Lower leg skin (tissue), 3 donors: ENCODE data around the gene SYNGR4.

Source experiments
- POLR2A ChIP-seq, 2 donors: fragments of 450-650 bp; IDR thresholded peaks; one replicate each; pipeline ENCODE4 v1.6.1; 2016 to 2017; ENCODE audit warnings: antibody characterized with exemption in 2 of 2, mild to moderate bottlenecking in 1 of 2, moderate library complexity in 1 of 2
- TF ChIP-seq, protein P1 (sequence below), 3 donors: fragments of 450-650 bp; IDR thresholded peaks; one replicate each; pipeline ENCODE4 v1.5.1; 2016; ENCODE audit warnings: antibody characterized with exemption in 3 of 3, mild to moderate bottlenecking in 3 of 3, moderate library complexity in 2 of 3

DNA sequence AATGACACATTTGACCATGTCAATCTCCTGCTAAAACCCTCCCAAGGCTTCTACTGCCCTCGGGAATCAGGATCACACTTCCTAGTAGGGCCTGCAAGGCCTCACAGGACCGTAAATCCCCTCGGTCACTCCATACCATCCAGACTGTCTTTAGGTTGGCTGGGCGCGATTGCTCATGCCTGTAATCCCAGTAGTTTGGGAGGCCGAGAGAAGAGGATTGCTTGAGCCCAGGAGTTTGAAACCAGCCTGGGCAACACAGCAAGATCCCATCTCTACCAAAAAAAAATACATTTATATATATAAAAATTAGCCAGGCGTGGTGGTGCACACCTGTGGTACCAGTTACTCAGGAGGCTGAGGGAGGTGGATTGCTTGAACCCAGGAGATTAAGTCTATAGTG is 15.4 kb upstream of the SYNGR4 start:
- TF ChIP-seq, protein P1, sequence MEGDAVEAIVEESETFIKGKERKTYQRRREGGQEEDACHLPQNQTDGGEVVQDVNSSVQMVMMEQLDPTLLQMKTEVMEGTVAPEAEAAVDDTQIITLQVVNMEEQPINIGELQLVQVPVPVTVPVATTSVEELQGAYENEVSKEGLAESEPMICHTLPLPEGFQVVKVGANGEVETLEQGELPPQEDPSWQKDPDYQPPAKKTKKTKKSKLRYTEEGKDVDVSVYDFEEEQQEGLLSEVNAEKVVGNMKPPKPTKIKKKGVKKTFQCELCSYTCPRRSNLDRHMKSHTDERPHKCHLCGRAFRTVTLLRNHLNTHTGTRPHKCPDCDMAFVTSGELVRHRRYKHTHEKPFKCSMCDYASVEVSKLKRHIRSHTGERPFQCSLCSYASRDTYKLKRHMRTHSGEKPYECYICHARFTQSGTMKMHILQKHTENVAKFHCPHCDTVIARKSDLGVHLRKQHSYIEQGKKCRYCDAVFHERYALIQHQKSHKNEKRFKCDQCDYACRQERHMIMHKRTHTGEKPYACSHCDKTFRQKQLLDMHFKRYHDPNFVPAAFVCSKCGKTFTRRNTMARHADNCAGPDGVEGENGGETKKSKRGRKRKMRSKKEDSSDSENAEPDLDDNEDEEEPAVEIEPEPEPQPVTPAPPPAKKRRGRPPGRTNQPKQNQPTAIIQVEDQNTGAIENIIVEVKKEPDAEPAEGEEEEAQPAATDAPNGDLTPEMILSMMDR (IDR thresholded peaks at IDR 0.05) = no peak
- no peak for TF ChIP-seq POLR2A (IDR thresholded peaks at IDR 0.05)
